ENCODE measurements around the gene SYNE2. TPM values are rescaled to one million over a fixed set of nuclear protein-coding genes. Genes with fewer than 3 reads are reported as not detected.

SYNE2 gene
- total RNA-seq, 1 donor: 25.8 TPM

DNA sequence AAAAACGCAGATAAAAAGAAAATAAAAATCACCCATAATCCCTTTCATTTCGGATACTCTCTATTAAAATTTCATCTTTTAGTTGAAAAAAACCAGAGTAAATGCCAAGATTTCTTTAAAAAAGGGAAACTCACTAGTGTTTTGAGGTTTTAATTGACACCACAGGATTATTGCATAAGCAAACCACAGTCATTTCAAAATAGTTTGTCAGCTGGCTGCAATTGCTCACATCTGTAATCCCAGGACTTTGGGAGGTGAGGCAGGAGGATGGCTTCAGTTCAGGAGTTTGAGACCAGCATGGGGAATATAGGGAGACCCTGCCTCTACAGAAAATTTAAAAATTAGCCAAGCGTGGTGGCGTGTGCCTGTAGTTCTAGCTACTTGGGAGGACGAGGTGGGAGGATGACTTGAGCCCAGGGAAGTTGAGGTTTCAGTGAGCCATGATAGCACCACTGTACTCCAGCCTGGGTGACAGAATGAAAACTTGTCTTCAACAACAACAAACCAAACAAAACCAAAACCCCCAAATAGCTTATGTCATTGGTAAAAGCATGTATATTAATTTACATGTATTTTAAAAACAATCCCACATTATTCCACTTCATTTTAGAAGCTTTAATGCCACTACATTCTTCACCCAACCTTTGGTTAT lies 48.8 kb downstream of the SYNE2 start:
- TF ChIP-seq, protein P1, sequence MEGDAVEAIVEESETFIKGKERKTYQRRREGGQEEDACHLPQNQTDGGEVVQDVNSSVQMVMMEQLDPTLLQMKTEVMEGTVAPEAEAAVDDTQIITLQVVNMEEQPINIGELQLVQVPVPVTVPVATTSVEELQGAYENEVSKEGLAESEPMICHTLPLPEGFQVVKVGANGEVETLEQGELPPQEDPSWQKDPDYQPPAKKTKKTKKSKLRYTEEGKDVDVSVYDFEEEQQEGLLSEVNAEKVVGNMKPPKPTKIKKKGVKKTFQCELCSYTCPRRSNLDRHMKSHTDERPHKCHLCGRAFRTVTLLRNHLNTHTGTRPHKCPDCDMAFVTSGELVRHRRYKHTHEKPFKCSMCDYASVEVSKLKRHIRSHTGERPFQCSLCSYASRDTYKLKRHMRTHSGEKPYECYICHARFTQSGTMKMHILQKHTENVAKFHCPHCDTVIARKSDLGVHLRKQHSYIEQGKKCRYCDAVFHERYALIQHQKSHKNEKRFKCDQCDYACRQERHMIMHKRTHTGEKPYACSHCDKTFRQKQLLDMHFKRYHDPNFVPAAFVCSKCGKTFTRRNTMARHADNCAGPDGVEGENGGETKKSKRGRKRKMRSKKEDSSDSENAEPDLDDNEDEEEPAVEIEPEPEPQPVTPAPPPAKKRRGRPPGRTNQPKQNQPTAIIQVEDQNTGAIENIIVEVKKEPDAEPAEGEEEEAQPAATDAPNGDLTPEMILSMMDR (IDR thresholded peaks at IDR 0.05; ENCODE audit: insufficient read depth, low read length): no peak
- no peak overlapping the region for H3K4me3 ChIP-seq (ENCODE audit: low read depth, low read length)
- DNase-seq (ENCODE audit: low read depth): peak; percentile 85

DNA sequence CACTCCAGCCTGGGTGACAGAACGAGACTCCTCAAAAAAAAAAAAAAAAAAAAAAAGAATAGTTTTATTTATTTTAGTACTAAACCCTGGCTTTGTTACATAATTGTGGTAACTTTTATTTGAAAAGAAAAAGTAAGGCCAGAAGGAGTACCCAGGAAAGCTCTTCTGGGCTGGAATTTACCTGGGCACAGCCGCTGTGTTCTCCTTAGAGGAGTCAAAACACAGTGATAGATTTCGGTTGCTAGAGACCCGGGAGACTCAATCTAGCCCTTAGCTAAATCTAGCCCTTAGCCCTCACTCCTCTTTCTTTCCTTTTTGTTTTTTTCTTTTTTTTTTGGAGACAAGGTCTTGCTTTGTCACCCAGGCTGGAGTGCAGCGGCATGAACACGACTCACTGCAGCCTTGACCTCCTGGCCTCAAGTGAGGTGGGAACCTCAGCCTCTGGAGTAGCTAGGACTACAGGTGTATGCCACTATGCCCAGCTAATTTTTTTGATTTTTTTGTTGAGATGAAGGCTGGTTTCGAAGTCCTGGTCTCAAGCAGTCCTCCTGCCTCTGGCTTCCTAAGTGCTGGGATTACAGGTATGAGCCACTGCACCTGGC lies 49.7 kb downstream of the SYNE2 start:
- no peak for DNase-seq (ENCODE audit: low read depth)
- TF ChIP-seq, protein P1 (IDR thresholded peaks at IDR 0.05; ENCODE audit: insufficient read depth, low read length): no peak

DNA sequence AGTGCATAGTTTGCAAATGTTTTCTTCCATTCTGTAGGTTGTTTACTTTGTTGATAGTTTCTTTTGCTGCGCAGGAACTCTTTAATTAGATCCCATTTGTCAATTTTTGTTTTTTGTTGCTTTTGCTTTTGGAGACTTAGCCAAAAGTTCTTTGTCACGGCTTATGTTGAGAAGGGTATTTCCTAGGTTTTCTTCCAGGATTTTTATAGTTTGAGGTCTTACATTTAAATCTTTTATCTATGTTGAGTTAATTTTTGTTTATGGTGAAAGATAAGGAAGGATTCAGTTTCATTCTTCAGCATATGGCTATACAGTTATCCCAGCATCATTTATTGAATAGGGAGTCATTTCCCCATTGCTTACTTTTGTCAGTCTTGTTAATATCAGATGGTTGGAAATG lies 51.9 kb downstream of the SYNE2 start:
- no peak overlapping the region for H3K4me3 ChIP-seq (ENCODE audit: low read depth, low read length)
- DNase-seq (ENCODE audit: low read depth): no peak
- TF ChIP-seq, protein P1 (IDR thresholded peaks at IDR 0.05; ENCODE audit: insufficient read depth, low read length): no peak

More for the DNA sequence above, 49.7 kb downstream of the SYNE2 start:
- H3K4me3 ChIP-seq (ENCODE audit: low read depth, low read length): no peak overlapping the region

GRCh38 chr14:63905370-63905769 lies 52.6 kb downstream of the SYNE2 start:
- no peak overlapping the region for H3K4me3 ChIP-seq (ENCODE audit: low read depth, low read length)
- TF ChIP-seq, protein P1 (IDR thresholded peaks at IDR 0.05; ENCODE audit: insufficient read depth, low read length): no peak
- DNase-seq (ENCODE audit: low read depth): no peak

DNA sequence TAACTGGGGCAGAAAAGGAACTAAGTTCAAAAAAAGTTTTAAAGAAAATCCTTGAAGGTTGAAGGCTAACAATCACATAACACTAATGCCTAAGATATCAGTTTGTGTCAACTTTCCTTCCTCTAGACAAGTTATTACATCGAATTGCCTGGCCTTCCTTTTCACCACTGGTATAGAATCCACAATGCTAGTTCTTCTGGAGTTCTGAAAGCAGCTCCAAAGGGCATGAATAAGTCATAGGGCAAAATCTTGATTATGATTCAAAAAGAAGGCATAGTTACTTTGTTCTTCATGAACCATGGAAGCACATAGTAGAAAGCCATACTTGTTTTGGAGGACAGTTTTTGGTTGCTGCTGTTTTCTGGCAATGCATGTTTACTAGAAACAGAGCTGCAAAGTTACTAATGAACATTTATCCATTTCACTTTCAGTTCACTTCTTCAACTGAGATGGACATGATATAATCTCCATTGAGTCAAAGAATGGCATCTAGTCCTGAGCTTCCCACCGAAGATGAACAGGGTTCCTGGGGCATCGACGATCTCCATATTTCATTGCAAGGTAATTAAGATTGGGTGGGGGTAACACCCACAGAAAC lies 56.0 kb downstream of the SYNE2 start:
- no peak for DNase-seq (ENCODE audit: low read depth)
- TF ChIP-seq, protein P1 (IDR thresholded peaks at IDR 0.05; ENCODE audit: insufficient read depth, low read length): no peak
- H3K4me3 ChIP-seq (ENCODE audit: low read depth, low read length): peak overlapping the region; percentile 38

DNA sequence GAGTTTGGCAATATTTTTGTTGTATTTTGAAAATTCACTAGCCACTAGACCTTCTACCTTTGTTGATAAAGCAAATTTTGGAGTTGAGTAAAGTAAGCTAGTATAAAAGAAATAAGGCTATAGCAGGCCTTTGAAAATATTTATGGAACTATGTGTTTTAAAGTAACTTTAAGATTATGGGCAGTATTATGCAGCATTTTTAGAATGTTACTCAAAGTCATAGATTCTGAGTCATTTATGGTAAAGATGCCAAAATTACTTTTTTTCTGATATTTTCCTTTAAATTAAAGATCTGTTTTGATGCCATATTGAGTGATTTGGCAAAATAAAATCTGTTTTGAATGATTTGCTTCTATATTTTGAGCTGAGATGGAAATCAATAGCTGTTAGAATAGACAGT lies 57.2 kb downstream of the SYNE2 start:
- TF ChIP-seq, protein P1 (IDR thresholded peaks at IDR 0.05; ENCODE audit: insufficient read depth, low read length): no peak
- H3K4me3 ChIP-seq (ENCODE audit: low read depth, low read length): no peak overlapping the region
- DNase-seq (ENCODE audit: low read depth): peak; percentile 43
